ENCODE results near the gene AWAT2.
"Not testable (repeated sequence)": the region's sequence is repeated elsewhere in the genome, so short reads cannot be mapped to it uniquely, and the experiment has no call there.

Gene AWAT2

DNA sequence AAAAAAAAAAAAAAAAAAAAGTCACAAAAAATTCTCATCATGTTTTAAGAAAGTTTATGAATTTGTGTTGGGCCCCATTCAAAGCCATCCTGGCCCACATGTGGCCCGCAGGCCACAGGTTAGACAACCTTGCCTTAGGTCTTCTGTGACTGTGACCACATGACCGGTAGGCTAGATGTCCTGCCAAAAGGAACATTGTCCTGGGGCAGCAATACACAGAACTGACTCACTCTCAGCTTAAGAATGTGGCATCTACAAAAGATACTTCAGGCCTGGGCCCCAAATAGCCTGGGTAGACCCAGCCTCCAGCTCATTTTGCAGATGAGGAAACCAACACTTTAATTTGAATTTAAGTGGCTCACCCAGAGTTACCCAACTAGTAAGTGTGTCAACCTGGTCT is 10.0 kb downstream of the AWAT2 start:
- DNase-seq: no peak

DNA sequence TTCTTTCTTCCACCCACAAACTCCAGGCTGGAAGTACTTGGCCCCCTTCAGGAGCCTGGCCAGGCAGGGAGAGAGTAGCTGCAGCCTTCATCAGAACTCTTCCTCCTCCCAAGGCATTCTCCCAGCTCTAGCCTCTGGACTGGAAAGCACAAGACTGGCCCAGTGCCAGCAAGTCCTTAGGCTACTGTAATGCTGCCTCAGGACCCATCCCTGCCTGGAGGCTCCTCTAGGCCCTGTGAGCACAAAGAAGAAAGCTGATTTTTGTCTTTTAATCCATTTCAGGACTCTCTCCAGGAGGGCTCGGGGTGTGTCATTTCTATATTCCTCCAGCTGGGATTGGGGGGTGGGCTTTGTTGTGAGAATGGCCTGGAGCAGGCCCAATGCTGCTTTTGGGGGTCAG is 10.8 kb downstream of the AWAT2 start:
- no peak for DNase-seq

GRCh38 chrX:70038515-70038914 is 11.2 kb downstream of the AWAT2 start:
- no peak for DNase-seq

- no peak for DNase-seq
Measured at GRCh38 chrX:70034646-70035045, 15.1 kb downstream of the AWAT2 start.

DNA sequence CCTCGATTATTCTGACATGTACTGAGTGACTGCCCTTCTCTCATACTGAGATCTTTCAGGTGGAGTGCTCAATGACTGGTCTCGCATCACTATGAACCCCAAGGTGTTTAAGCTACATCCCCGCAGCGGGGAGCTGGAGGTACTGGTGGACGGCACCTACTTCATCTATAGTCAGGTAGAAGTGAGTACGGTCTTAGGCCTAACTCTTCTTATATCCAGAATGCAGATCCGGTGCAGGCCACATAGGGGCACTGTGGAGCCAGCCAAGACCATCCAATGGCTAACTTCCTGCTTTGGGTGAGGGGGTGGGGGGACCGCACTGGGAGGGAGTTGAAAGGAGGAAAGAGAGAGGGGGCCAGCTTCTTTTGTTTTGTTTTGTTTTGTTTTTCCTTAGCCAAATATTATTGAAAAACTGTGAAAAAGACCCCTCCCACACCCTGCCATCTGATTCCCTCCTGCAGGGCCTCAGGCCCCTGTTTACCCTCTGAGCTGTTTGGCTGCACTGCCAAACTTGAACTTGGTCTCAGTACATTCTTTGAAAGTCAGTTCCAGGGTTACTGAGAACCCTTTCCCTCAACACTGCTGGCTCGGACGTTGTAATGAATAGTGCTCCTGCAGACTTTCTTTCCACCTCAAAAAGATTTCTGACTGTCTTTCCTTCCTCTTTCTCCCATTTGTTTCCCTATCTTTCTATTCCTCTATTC is 16.2 kb downstream of the AWAT2 start:
- DNase-seq: no peak

- no peak for DNase-seq
Measured at GRCh38 chrX:70032792-70033191, 16.9 kb downstream of the AWAT2 start.

- DNase-seq: peak; percentile 24
Measured at GRCh38 chrX:70030301-70030767, 19.4 kb downstream of the AWAT2 start.

DNA sequence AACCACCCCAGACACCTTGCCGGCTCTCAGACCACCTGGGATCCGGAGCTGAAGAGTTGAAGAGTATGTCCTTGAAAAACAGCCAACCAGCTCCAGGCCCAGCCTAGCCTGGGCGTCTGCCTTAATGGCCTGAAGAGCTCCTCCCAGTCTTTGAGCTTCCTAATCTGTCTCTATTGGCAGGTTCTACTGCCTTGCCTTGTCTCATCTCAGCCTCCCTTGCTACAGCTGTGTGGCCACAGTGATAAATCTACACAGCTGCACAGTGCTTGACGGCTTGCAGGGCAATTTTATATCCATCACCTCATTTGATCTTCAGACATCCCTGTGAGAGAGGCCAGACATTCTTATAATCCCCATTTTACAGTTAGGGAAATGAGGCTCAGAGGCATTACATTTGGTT is 19.9 kb downstream of the AWAT2 start:
- peak; percentile 17 for DNase-seq

DNA sequence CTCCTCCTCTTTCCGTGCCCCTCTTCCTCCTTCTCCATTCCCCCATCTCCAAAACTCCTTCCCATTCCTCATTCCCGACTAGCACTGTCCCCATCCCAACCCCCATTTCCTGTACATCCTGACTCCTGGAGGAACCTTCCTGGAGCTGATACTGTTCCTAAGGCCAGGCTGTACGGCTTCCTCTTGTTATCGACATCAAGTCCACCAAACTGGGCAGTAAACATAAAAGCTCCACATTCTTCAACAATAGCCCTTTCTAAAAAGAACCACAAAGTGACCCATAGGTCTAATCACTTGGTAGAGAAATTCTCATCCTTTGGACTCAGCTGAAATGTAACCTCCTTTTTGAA is 22.9 kb downstream of the AWAT2 start:
- DNase-seq: no peak

DNA sequence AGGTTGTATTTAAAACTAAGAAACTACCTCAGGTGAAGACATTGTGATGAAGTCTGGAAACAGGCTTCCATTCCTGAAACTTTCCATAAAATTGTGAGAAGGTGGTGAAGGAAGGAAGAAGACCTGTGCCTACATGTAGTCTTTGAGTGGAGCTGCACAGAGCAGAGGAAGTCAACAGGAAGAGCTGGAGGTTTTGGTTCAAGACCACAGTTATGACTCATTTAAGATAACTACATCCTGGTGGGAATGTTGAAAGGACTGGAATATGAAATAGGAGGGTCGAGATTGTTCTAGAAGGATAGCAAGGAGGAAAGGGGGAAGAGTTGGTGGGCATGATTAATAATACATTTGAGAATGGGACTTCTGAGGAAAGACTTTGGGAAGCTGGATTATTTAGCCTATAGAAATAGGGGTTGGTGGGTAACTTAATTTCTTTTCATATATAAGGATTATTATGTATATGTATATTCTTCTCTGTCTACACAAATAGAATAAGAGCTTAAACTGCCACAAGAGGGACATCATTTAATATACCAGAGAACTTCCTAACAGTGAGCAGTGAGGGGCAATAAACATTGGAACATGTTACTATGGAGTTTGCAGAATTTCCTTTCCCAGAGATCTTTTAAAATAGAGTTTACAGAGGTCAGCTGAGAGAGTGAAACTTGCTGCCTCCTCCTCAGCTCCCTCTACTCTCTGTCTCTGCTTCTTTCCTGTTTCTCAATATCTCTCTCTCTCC is 23.5 kb downstream of the AWAT2 start:
- DNase-seq: no peak

DNA sequence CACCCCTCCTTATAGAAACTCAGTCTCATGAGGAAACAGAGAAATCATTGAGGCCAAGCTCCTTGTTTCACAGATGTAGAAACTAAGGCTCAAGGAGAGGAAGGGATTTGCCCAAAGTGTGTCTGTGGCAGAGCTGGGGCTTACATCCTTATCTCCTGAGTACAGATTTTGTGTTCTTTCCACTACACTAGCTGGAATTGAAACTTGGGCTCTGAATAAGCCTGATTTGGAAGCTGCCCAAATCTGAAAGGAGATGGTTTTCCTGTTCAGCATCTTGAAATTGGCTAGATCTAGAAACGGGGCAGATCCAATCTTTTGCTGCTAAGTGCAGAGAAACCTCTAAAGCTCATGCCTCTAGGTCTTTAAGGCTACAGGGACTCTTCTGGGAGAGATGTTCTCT is 24.3 kb downstream of the AWAT2 start:
- DNase-seq: no peak

- DNase-seq: no peak
Measured at GRCh38 chrX:70022616-70023015, 27.1 kb downstream of the AWAT2 start.

DNA sequence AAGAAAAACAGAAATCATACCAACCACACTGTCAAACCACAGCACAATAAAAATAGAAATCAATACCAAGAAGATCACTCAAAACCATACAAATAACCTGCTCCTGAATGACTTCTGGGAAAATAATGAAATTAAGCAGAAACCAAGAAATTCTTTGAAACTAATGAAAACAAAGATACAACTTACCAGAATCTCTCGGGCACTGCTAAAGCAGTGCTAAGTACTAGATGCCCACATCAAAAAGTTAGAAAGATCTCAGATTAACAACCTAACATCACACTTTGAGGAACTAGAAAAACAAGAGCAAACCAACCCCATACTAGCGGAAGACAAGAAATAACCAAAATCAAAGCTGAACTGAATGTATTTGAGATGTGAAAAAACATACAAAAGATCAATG is 33.2 kb downstream of the AWAT2 start:
- no peak for DNase-seq

GRCh38 chrX:70013466-70014381 is 36.0 kb downstream of the AWAT2 start:
- DNase-seq: no peak

DNA sequence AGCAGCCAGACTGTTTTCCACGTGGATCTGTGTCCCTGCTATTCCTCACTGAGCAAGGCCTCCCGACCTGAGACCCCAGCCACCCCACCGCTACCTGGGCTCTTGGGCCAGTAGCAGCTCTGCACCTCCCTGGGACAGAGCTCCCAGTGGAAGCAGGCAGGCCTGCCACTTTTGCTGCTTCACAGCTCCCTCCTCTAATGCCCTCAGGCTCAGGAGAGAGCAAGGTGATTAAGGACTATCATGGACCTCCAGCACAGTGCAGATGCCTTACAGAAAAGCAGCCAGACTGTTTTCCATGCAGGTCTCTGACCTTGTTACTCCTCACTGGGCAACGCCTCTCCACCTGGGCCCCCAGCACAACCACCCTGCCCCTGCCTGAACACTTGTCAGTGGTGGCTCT is 37.0 kb downstream of the AWAT2 start:
- no peak for DNase-seq

DNA sequence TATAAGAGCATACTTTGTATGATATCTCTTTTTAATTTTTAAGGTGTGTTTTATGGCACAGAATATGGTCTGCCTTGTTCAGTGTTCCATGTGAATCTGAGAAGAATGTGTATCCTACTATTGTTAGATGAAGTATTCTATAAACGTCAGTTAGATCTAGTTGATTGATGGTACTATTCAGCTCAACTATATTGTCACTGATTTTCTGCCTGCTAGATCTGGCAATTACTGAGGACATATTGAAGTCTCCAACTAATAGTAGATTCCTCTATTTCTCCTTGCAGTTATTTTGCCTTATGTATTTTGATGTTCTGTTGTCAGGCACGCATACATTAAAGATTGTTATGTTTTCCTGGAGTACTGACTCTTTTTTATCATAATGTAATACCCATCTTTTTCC is 39.8 kb downstream of the AWAT2 start:
- no peak for DNase-seq

DNA sequence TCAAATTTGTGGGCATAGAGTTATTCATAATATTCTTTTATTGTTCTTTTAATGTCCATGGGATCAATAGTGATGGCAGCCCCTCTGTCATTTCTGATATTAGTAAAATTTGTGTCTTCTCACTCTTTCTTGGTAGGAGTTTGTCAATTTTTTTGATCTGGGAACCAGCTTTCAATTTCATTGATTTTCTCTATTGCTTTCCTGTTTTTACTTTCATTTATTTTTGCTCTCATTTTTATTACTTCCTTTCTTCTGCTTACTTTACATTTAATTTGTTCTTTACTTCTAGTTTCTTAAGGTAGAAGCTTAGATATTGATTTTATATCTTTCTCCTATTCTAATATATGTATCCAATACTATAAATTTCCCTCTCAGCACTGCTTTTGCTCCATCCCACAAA is 40.7 kb downstream of the AWAT2 start:
- no peak for DNase-seq

GRCh38 chrX:70007946-70008345 is 41.8 kb downstream of the AWAT2 start:
- no peak for DNase-seq

DNA sequence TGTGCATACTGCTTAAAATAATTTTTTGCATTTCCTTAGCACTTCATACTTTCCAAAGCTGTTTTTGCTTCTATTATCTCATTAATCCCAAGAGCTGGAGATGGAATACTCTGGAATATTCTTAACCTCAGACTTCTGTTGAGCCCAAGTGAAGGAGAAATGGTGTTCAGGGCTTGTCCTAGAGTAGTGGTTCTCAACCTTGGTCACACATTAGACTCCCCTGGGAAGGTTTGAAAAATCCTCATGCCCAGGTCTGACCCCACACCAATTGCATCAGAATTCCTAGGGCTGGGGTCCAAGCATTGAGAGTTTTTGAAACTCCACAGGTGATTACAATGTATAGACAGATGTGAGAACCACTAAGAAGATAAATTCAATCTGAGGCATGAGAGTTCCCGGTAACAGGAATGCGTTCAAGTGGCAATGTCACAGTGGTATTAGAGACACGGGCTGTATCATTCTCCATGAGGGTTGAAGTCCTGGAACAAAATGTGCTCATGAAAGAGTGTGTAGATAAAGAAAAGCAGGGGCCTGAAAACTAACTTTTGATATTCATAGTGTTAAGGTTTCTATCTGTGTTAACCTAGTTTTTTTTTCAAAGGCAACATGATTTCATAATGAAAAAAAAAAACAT is 47.9 kb downstream of the AWAT2 start:
- no peak for DNase-seq

DNA sequence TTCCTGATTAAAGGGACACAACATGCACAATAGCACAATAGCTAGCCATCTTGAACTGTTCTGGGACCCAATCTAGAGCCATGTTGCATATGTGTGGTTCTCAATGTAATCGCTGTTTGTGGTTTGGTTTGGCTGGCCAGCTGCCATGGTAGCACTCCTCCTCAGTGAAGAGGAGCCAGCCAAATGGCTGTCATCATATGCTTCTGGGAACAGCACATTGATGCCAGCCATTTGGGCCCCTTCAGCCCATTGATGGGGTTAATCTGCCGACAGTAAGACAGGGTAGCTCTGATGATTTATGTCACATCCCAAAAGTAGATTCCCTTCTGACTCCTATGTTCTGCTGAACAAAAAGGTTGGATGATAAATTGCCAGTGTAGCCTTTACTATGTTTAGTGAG is 48.5 kb downstream of the AWAT2 start:
- peak; percentile 48 for DNase-seq

- not testable (repeated sequence) for DNase-seq
Measured at GRCh38 chrX:69998299-69998698, 51.4 kb downstream of the AWAT2 start.

- no peak for DNase-seq
Measured at GRCh38 chrX:69996113-69996468, 53.6 kb downstream of the AWAT2 start.

Data from NCI-H524 treated with DMSO at 0.1 percent for 48 hours (cell line).